Caco-2 (cell line): Measurements from ENCODE around the gene FGF14. TPM values are rescaled to one million over a fixed set of nuclear protein-coding genes. Genes with fewer than 3 reads are reported as not detected.

ENCODE experiments used
- BruUV-seq: library from RNA; stranded (reverse); fragments of 400-500 nt; replicated peaks from 2 replicates; lab custom pipeline; 2021; lab: Mats Ljungman, UMichigan
- CTCF ChIA-PET: fragments of 300-600 bp; sonication (Branson Sonifier 250); formaldehyde crosslinking; loops from one replicate; lab custom pipeline; 2022; ENCODE audit warnings: antibody characterized with exemption; lab: Charles Lee
- POLR2A ChIA-PET: fragments of 300-600 bp; sonication (Branson Sonifier 250); formaldehyde crosslinking; loops from one replicate; lab custom pipeline; 2022; ENCODE audit warnings: antibody characterized with exemption; lab: Charles Lee
- DNase-seq, 2 experiments: peaks; one replicate each; pipeline versions ENCODE4 v3.0.0 to v3.0.0-alpha.2; 2020 to 2022
- H3K27me3 ChIP-seq: replicated peaks from 2 replicates; pipeline ENCODE4 v1.6.0; 2011; ENCODE audit warnings: low read length; ENCODE audit not compliant: control insufficient read depth, insufficient read depth
- H3K36me3 ChIP-seq: 2 replicates; pipeline ENCODE4 v1.5.1; 2011; ENCODE audit warnings: low read length; ENCODE audit not compliant: control insufficient read depth, insufficient read depth
- H3K4me1 ChIP-seq: fragments of 250-450 bp; sonication (Bioruptor Pico); 2 replicates; pipeline ENCODE4 v1.5.1; 2020; ENCODE audit warnings: mild to moderate bottlenecking
- H3K4me3 ChIP-seq: 2 replicates; pipeline ENCODE4 v1.5.1; 2011; ENCODE audit warnings: low read depth, mild to moderate bottlenecking, control low read depth, low read length
- H3K9me3 ChIP-seq: fragments of 250-450 bp; sonication (Bioruptor Pico); 2 replicates; pipeline ENCODE4 v1.5.1; 2020; ENCODE audit warnings: mild to moderate bottlenecking, moderate library complexity
- H3K27ac Mint-ChIP-seq: one replicate; pipeline ENCODE4 v1.8.0; 2022; ENCODE audit warnings: mixed read lengths; ENCODE audit not compliant: unreplicated experiment
- H3K27me3 Mint-ChIP-seq: one replicate; pipeline ENCODE4 v1.8.0; 2022; ENCODE audit warnings: mixed read lengths; ENCODE audit not compliant: insufficient read depth, unreplicated experiment
- H3K36me3 Mint-ChIP-seq: one replicate; pipeline ENCODE4 v1.8.0; 2022; ENCODE audit warnings: mild to moderate bottlenecking, mixed read lengths; ENCODE audit not compliant: insufficient read depth, unreplicated experiment
- H3K4me1 Mint-ChIP-seq: one replicate; pipeline ENCODE4 v1.8.0; 2022; ENCODE audit warnings: low read depth, mixed read lengths; ENCODE audit not compliant: unreplicated experiment
- H3K4me3 Mint-ChIP-seq: one replicate; pipeline ENCODE4 v1.8.0; 2022; ENCODE audit warnings: mild to moderate bottlenecking, moderate library complexity, mixed read lengths; ENCODE audit not compliant: unreplicated experiment
- H3K9me3 Mint-ChIP-seq: one replicate; pipeline ENCODE4 v1.8.0; 2022; ENCODE audit warnings: mixed read lengths; ENCODE audit not compliant: unreplicated experiment
- intact Hi-C: fragments of 100-400 bp; cut with micrococcal nuclease; formaldehyde crosslinking; loops from one replicate; pipeline ENCODE4 v1.10.0; 2022; ENCODE audit not compliant: unreplicated experiment
- total RNA-seq: library from RNA; stranded (reverse); gene quantifications from 2 replicates; pipeline ENCODE4 v1.2.3, GENCODE V29; 2022
- TF ChIP-seq, protein P1 (sequence below), 2 experiments: fragments of 200-600 bp in 1 of 2; IDR thresholded peaks; 1 replicate in 1 of 2; 2 replicates in 1 of 2; pipeline versions ENCODE4 v1.5.1 to v1.8.0; 2011 to 2022; ENCODE audit warnings: antibody characterized with exemption in 1 of 2, control low read depth in 1 of 2, inconsistent platforms in 1 of 2, low read depth in 1 of 2, low read length in 1 of 2, mild to moderate bottlenecking in 1 of 2, moderate library complexity in 1 of 2; ENCODE audit not compliant: insufficient read depth in 1 of 2, severe bottlenecking in 1 of 2, unreplicated experiment in 1 of 2

FGF14 gene
- total RNA-seq, 1 experiment from 2014 or later: not detected

DNA sequence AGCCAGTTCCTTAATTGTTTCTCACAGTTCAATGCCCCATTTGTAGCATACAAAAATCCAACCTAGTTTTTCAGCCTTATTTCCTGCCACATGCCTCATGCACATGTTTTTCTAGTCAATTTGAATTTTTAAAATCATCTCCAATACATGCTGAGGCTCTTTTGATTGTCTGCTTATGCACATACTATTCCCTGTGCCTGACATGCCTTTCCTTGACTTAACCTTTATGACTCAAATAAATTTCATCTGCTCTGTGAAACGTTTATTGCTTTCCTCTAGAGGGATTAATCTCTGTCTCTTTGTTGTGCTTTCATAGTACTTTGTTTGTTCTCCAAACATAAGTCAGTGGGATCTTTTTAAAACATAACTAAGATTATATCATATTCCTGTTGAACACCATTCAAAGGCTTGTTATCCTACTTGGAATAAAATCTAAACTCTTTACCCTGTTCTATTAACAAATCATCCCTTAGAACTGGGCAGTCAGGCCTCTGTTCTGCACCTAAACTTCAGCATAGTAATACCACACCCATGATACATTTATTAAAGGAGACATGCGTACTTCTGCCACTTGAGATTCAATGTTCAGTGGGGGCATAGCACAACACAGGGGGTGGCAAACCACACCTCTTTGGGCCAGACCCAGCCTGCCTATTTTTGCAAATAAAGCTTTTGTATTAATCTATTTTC, 346.6 kb downstream of the FGF14 start:
- ChIA-PET POLR2A (interaction anchor here (0.5 kb wide), 1 partner anchor 24 kb away, joined by 3 read pairs; no protein-coding TSS in a partner anchor), CTCF (no interaction called here)
- no peak overlapping the region for H3K4me3 Mint-ChIP-seq
- no peaks in the 10 kb centered on the region for H3K36me3 ChIP-seq
- BruUV-seq: no TSS peak
- no peaks in the 10 kb centered on the region for H3K4me1 Mint-ChIP-seq
- H3K27me3 ChIP-seq: no peaks in the 10 kb centered on the region
- no peaks in the 10 kb centered on the region for H3K36me3 Mint-ChIP-seq
- peaks cover 12% of the 10 kb centered on the region for H3K9me3 ChIP-seq
- peaks cover 33% of the 10 kb centered on the region for H3K9me3 Mint-ChIP-seq
- intact Hi-C loops: no loop called here
- no peaks in the 10 kb centered on the region for H3K4me1 ChIP-seq
- H3K27ac Mint-ChIP-seq: no peak overlapping the region
- no peak overlapping the region for H3K4me3 ChIP-seq
- no peaks in the 10 kb centered on the region for H3K27me3 Mint-ChIP-seq
- no peak for DNase-seq
- TF ChIP-seq, protein P1, sequence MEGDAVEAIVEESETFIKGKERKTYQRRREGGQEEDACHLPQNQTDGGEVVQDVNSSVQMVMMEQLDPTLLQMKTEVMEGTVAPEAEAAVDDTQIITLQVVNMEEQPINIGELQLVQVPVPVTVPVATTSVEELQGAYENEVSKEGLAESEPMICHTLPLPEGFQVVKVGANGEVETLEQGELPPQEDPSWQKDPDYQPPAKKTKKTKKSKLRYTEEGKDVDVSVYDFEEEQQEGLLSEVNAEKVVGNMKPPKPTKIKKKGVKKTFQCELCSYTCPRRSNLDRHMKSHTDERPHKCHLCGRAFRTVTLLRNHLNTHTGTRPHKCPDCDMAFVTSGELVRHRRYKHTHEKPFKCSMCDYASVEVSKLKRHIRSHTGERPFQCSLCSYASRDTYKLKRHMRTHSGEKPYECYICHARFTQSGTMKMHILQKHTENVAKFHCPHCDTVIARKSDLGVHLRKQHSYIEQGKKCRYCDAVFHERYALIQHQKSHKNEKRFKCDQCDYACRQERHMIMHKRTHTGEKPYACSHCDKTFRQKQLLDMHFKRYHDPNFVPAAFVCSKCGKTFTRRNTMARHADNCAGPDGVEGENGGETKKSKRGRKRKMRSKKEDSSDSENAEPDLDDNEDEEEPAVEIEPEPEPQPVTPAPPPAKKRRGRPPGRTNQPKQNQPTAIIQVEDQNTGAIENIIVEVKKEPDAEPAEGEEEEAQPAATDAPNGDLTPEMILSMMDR (IDR thresholded peaks at IDR 0.05; ENCODE audit: insufficient read depth in 1 of 2, low read depth in 1 of 2, low read length in 1 of 2, severe bottlenecking in 1 of 2, unreplicated experiment in 1 of 2): no peak

DNA sequence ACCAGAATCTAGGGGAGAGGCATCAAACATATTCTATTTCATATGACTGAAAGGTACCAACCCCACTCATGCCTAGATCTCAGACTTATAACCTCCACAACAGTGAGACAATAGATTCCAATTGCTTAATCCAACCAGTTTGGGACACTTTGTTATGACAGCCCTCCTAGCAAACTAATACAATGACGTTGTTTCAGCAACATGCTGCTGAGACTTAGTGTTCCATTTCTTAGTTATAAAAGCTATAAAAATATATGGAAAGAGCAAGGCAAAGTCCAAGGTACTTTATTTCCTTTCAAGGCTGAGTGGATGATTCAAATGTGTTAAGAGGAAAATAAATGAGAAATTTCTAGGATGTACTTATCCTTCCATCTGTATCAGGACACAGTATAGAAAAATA, 352.0 kb downstream of the FGF14 start:
- Mint-ChIP-seq H3K27ac (no peak overlapping the region), H3K4me3 (no peak overlapping the region), H3K9me3 (peaks cover 36% of the 10 kb centered on the region), H3K27me3 (no peaks in the 10 kb centered on the region), H3K4me1 (no peaks in the 10 kb centered on the region), H3K36me3 (no peaks in the 10 kb centered on the region)
- CTCF ChIA-PET: no interaction called here
- Histone ChIP-seq H3K4me1 (no peaks in the 10 kb centered on the region), H3K36me3 (no peaks in the 10 kb centered on the region), H3K27me3 (no peaks in the 10 kb centered on the region), H3K9me3 (peaks cover 12% of the 10 kb centered on the region), H3K4me3 (no peak overlapping the region)
- POLR2A ChIA-PET: no interaction called here
- DNase-seq: no peak
- TF ChIP-seq, protein P1 (IDR thresholded peaks at IDR 0.05; ENCODE audit: insufficient read depth in 1 of 2, low read depth in 1 of 2, low read length in 1 of 2, severe bottlenecking in 1 of 2, unreplicated experiment in 1 of 2): no peak
- no TSS peak for BruUV-seq
- intact Hi-C loops: no loop called here

DNA sequence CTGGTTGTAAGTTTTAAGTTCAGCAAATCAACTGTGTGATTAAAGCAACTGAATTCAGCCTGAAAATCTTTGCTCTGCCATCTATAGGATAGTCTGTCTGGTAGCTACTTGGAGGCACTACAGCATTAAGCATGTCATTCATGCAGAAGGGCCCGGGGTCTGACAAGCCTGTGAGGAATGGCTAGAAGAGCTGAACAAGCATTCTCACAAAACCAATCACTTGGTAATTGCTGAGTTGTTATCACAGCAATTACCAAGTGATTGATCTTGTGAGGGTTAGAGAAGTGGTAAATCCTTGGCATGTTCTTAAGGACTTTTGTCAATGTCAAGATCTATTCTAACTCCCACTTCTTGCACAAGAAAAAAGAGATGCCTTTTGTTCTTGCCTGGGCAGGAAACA, 356.1 kb downstream of the FGF14 start:
- BruUV-seq: no TSS peak
- no peaks in the 10 kb centered on the region for H3K36me3 Mint-ChIP-seq
- DNase-seq: no peak
- no peak overlapping the region for H3K27ac Mint-ChIP-seq
- no peaks in the 10 kb centered on the region for H3K4me1 Mint-ChIP-seq
- intact Hi-C loops: no loop called here
- H3K27me3 ChIP-seq: no peaks in the 10 kb centered on the region
- no peaks in the 10 kb centered on the region for H3K27me3 Mint-ChIP-seq
- H3K9me3 ChIP-seq: no peaks in the 10 kb centered on the region
- H3K4me1 ChIP-seq: no peaks in the 10 kb centered on the region
- no peak overlapping the region for H3K4me3 ChIP-seq
- POLR2A ChIA-PET: no interaction called here
- CTCF ChIA-PET: no interaction called here
- no peak overlapping the region for H3K4me3 Mint-ChIP-seq
- H3K36me3 ChIP-seq: no peaks in the 10 kb centered on the region
- TF ChIP-seq, protein P1 (IDR thresholded peaks at IDR 0.05; ENCODE audit: insufficient read depth in 1 of 2, low read depth in 1 of 2, low read length in 1 of 2, severe bottlenecking in 1 of 2, unreplicated experiment in 1 of 2): no peak
- H3K9me3 Mint-ChIP-seq: peaks cover 8% of the 10 kb centered on the region
